ENCODE results near the gene PXDN. TPM values are rescaled to one million over a fixed set of nuclear protein-coding genes. Genes with fewer than 3 reads are reported as not detected.
"Not testable (repeated sequence)": the region's sequence is repeated elsewhere in the genome, so short reads cannot be mapped to it uniquely, and the experiment has no call there.

PXDN gene
- total RNA-seq, 1 experiment from 2014 or later, result 146 TPM

GRCh38 chr2:1726558-1726957 is 17.8 kb downstream of the PXDN start:
- H3K27ac Mint-ChIP-seq, result no peak overlapping the region

DNA sequence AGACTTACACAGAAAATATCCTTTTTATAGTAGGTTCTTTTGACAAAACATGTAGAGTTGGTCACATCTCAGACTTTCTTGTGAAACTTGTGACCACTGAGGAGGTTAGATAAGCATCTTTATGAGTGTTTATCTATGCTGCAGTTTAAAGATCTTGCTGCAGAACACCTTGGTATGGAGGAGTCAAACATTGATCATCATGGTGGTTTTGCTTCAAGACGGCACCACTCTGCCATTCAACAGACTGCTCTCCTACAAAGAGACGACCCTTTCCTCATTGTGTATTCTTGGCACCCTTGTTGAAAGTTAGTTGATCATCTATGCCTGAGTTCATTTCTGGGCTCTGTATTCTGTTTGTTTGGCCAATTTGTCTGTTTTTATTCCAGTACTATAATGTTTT is 20.0 kb downstream of the PXDN start:
- ATAC-seq, POLR2A ChIA-PET: not testable (repeated sequence)
- H3K4me1 Mint-ChIP-seq, result peaks cover 38% of the 10 kb centered on the region

More at GRCh38 chr2:1726558-1726957, 17.8 kb downstream of the PXDN start:
- ATAC-seq, result no peak
- H3K9me3 Mint-ChIP-seq, result no peaks in the 10 kb centered on the region
- POLR2A ChIA-PET, result no interaction called here
- DNase-seq (ENCODE audit: low spot score), result no peak
- peaks cover 48% of the 10 kb centered on the region for H3K4me1 Mint-ChIP-seq
- CTCF ChIA-PET, result interaction anchor here (3.0 kb wide), 1 partner anchor 24 kb away, joined by 13 read pairs; no protein-coding TSS in a partner anchor
- no peaks in the 10 kb centered on the region for H3K27me3 Mint-ChIP-seq (ENCODE audit: low read depth)
- TF ChIP-seq ZBTB21 (CRISPR knock-in tag; IDR thresholded peaks at IDR 0.05; ENCODE audit: borderline replicate concordance) (no peak), JUN (CRISPR knock-in tag; IDR thresholded peaks at IDR 0.05) (no peak), ZNF423 (CRISPR knock-in tag; IDR thresholded peaks at IDR 0.05) (no peak), SMAD4 (CRISPR knock-in tag; IDR thresholded peaks at IDR 0.05) (no peak), ERG (CRISPR knock-in tag; IDR thresholded peaks at IDR 0.05) (no peak), KAT7 (CRISPR knock-in tag; IDR thresholded peaks at IDR 0.05; ENCODE audit: borderline replicate concordance) (no peak), MAX (CRISPR knock-in tag; IDR thresholded peaks at IDR 0.05) (no peak), JAZF1 (CRISPR knock-in tag; IDR thresholded peaks at IDR 0.05) (no peak), FOXJ3 (CRISPR knock-in tag; IDR thresholded peaks at IDR 0.05; ENCODE audit: borderline replicate concordance) (no peak)
- TF ChIP-seq, protein P1, sequence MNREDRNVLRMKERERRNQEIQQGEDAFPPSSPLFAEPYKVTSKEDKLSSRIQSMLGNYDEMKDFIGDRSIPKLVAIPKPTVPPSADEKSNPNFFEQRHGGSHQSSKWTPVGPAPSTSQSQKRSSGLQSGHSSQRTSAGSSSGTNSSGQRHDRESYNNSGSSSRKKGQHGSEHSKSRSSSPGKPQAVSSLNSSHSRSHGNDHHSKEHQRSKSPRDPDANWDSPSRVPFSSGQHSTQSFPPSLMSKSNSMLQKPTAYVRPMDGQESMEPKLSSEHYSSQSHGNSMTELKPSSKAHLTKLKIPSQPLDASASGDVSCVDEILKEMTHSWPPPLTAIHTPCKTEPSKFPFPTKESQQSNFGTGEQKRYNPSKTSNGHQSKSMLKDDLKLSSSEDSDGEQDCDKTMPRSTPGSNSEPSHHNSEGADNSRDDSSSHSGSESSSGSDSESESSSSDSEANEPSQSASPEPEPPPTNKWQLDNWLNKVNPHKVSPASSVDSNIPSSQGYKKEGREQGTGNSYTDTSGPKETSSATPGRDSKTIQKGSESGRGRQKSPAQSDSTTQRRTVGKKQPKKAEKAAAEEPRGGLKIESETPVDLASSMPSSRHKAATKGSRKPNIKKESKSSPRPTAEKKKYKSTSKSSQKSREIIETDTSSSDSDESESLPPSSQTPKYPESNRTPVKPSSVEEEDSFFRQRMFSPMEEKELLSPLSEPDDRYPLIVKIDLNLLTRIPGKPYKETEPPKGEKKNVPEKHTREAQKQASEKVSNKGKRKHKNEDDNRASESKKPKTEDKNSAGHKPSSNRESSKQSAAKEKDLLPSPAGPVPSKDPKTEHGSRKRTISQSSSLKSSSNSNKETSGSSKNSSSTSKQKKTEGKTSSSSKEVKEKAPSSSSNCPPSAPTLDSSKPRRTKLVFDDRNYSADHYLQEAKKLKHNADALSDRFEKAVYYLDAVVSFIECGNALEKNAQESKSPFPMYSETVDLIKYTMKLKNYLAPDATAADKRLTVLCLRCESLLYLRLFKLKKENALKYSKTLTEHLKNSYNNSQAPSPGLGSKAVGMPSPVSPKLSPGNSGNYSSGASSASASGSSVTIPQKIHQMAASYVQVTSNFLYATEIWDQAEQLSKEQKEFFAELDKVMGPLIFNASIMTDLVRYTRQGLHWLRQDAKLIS (CRISPR knock-in tag; IDR thresholded peaks at IDR 0.05; ENCODE audit: borderline replicate concordance), result no peak
- TF ChIP-seq, protein P2, sequence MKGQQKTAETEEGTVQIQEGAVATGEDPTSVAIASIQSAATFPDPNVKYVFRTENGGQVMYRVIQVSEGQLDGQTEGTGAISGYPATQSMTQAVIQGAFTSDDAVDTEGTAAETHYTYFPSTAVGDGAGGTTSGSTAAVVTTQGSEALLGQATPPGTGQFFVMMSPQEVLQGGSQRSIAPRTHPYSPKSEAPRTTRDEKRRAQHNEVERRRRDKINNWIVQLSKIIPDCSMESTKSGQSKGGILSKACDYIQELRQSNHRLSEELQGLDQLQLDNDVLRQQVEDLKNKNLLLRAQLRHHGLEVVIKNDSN (CRISPR knock-in tag; IDR thresholded peaks at IDR 0.05), result no peak
- TF ChIP-seq, protein P3, sequence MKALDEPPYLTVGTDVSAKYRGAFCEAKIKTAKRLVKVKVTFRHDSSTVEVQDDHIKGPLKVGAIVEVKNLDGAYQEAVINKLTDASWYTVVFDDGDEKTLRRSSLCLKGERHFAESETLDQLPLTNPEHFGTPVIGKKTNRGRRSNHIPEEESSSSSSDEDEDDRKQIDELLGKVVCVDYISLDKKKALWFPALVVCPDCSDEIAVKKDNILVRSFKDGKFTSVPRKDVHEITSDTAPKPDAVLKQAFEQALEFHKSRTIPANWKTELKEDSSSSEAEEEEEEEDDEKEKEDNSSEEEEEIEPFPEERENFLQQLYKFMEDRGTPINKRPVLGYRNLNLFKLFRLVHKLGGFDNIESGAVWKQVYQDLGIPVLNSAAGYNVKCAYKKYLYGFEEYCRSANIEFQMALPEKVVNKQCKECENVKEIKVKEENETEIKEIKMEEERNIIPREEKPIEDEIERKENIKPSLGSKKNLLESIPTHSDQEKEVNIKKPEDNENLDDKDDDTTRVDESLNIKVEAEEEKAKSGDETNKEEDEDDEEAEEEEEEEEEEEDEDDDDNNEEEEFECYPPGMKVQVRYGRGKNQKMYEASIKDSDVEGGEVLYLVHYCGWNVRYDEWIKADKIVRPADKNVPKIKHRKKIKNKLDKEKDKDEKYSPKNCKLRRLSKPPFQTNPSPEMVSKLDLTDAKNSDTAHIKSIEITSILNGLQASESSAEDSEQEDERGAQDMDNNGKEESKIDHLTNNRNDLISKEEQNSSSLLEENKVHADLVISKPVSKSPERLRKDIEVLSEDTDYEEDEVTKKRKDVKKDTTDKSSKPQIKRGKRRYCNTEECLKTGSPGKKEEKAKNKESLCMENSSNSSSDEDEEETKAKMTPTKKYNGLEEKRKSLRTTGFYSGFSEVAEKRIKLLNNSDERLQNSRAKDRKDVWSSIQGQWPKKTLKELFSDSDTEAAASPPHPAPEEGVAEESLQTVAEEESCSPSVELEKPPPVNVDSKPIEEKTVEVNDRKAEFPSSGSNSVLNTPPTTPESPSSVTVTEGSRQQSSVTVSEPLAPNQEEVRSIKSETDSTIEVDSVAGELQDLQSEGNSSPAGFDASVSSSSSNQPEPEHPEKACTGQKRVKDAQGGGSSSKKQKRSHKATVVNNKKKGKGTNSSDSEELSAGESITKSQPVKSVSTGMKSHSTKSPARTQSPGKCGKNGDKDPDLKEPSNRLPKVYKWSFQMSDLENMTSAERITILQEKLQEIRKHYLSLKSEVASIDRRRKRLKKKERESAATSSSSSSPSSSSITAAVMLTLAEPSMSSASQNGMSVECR (CRISPR knock-in tag; IDR thresholded peaks at IDR 0.05; ENCODE audit: borderline replicate concordance), result no peak
- H3K4me3 Mint-ChIP-seq, result no peak overlapping the region
- H3K36me3 Mint-ChIP-seq, result no peaks in the 10 kb centered on the region

More for the DNA sequence above, 20.0 kb downstream of the PXDN start:
- H3K27me3 Mint-ChIP-seq (ENCODE audit: low read depth); H3K36me3 Mint-ChIP-seq; CTCF ChIA-PET; H3K27ac Mint-ChIP-seq; DNase-seq (ENCODE audit: low spot score); H3K9me3 Mint-ChIP-seq; H3K4me3 Mint-ChIP-seq: not testable (repeated sequence)
